ENCODE results near the gene HRAS. TPM values are rescaled to one million over a fixed set of nuclear protein-coding genes. Genes with fewer than 3 reads are reported as not detected.

Gene HRAS
- total and polyA plus RNA-seq, 2 of the 13 experiments (the other 11 are each of a cell fraction or from before 2014, with no cell fraction given), result 32.9 to 50.0 TPM

DNA sequence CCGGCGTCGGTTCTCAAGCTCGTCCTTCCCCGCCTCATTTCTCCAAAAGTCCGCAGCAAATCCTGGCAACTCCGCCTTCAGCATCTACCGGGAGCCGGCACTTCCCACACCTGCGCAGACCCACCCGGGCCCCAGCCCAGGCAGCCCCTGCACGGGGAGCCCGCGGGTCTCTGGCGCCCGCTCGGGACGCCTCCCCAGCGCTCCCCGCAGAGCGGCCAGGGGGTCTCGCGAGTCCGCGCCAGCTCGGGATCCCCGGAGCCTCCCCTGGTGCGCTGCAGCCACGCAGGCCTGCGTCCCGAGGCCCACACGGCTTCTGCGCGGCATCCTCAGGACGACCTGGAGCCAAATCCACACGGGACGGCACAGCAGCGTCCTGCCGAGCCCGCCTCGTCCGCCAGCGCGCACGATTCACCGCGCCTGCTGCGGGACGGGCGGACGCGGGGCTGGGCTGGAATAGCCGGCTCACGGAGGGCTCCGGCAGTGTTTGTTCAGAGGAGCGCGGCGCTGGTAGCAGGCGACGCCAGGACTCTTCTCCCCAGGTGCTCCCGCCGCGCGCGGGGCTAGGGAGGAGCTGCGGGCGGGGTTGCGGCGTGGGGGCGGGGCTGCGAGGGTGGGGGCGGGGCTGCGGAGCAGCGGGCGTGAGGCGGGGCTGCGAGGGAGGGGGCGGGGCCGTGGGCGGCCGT lies 40.1 kb upstream of the HRAS start (continued):
- TF ChIP-seq ZNF788 (CRISPR knock-in tag; IDR thresholded peaks at IDR 0.05; ENCODE audit: borderline replicate concordance) (no peak), IRX3 (CRISPR knock-in tag; IDR thresholded peaks at IDR 0.05; ENCODE audit: borderline replicate concordance, low read depth) (no peak), ZBTB8A (CRISPR knock-in tag; IDR thresholded peaks at IDR 0.05; ENCODE audit: borderline replicate concordance, low read depth) (no peak), TSC22D2 (CRISPR knock-in tag; IDR thresholded peaks at IDR 0.05; ENCODE audit: borderline replicate concordance) (no peak), CBX5 (CRISPR knock-in tag; IDR thresholded peaks at IDR 0.05; ENCODE audit: borderline replicate concordance) (no peak), ZNF234 (CRISPR knock-in tag; conservative IDR thresholded peaks at IDR 0.05) (no peak), ZNF879 (CRISPR knock-in tag; IDR thresholded peaks at IDR 0.05) (no peak), ZNF496 (CRISPR knock-in tag; IDR thresholded peaks at IDR 0.05; ENCODE audit: insufficient replicate concordance) (no peak), ZFYVE20 (CRISPR knock-in tag; IDR thresholded peaks at IDR 0.05; ENCODE audit: borderline replicate concordance, low read depth) (peak; percentile 57; the same call in 1 of the 2 replicates), ETV6 (CRISPR knock-in tag; conservative IDR thresholded peaks at IDR 0.05) (no peak), GABPB1 (CRISPR knock-in tag; IDR thresholded peaks at IDR 0.05) (no peak)
- TF ChIP-seq, protein P1, sequence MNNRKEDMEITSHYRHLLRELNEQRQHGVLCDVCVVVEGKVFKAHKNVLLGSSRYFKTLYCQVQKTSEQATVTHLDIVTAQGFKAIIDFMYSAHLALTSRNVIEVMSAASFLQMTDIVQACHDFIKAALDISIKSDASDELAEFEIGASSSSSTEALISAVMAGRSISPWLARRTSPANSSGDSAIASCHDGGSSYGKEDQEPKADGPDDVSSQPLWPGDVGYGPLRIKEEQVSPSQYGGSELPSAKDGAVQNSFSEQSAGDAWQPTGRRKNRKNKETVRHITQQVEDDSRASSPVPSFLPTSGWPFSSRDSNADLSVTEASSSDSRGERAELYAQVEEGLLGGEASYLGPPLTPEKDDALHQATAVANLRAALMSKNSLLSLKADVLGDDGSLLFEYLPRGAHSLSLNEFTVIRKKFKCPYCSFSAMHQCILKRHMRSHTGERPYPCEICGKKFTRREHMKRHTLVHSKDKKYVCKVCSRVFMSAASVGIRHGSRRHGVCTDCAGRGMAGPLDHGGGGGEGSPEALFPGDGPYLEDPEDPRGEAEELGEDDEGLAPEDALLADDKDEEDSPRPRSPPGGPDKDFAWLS (CRISPR knock-in tag; IDR thresholded peaks at IDR 0.05; ENCODE audit: borderline replicate concordance), result no peak
- TF ChIP-seq, protein P2, sequence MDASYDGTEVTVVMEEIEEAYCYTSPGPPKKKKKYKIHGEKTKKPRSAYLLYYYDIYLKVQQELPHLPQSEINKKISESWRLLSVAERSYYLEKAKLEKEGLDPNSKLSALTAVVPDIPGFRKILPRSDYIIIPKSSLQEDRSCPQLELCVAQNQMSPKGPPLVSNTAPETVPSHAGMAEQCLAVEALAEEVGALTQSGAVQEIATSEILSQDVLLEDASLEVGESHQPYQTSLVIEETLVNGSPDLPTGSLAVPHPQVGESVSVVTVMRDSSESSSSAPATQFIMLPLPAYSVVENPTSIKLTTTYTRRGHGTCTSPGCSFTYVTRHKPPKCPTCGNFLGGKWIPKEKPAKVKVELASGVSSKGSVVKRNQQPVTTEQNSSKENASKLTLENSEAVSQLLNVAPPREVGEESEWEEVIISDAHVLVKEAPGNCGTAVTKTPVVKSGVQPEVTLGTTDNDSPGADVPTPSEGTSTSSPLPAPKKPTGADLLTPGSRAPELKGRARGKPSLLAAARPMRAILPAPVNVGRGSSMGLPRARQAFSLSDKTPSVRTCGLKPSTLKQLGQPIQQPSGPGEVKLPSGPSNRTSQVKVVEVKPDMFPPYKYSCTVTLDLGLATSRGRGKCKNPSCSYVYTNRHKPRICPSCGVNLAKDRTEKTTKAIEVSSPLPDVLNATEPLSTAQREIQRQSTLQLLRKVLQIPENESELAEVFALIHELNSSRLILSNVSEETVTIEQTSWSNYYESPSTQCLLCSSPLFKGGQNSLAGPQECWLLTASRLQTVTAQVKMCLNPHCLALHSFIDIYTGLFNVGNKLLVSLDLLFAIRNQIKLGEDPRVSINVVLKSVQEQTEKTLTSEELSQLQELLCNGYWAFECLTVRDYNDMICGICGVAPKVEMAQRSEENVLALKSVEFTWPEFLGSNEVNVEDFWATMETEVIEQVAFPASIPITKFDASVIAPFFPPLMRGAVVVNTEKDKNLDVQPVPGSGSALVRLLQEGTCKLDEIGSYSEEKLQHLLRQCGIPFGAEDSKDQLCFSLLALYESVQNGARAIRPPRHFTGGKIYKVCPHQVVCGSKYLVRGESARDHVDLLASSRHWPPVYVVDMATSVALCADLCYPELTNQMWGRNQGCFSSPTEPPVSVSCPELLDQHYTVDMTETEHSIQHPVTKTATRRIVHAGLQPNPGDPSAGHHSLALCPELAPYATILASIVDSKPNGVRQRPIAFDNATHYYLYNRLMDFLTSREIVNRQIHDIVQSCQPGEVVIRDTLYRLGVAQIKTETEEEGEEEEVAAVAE (CRISPR knock-in tag; IDR thresholded peaks at IDR 0.05; ENCODE audit: borderline replicate concordance), result no peak
- TF ChIP-seq, protein P3, sequence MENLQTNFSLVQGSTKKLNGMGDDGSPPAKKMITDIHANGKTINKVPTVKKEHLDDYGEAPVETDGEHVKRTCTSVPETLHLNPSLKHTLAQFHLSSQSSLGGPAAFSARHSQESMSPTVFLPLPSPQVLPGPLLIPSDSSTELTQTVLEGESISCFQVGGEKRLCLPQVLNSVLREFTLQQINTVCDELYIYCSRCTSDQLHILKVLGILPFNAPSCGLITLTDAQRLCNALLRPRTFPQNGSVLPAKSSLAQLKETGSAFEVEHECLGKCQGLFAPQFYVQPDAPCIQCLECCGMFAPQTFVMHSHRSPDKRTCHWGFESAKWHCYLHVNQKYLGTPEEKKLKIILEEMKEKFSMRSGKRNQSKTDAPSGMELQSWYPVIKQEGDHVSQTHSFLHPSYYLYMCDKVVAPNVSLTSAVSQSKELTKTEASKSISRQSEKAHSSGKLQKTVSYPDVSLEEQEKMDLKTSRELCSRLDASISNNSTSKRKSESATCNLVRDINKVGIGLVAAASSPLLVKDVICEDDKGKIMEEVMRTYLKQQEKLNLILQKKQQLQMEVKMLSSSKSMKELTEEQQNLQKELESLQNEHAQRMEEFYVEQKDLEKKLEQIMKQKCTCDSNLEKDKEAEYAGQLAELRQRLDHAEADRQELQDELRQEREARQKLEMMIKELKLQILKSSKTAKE (CRISPR knock-in tag; IDR thresholded peaks at IDR 0.05; ENCODE audit: borderline replicate concordance), result 0 out of 2 replicates have a peak, but pooled peaks have one; percentile 39
